ENCODE measurements around the gene MBNL2. TPM values are rescaled to one million over a fixed set of nuclear protein-coding genes. Genes with fewer than 3 reads are reported as not detected.
A peak's percentile ranks its signal among the peaks of the same experiment; 100 is the strongest.

Gene MBNL2
- polyA plus RNA-seq, 4 donors = 12.1 to 31.2 (median 13.2) TPM

DNA sequence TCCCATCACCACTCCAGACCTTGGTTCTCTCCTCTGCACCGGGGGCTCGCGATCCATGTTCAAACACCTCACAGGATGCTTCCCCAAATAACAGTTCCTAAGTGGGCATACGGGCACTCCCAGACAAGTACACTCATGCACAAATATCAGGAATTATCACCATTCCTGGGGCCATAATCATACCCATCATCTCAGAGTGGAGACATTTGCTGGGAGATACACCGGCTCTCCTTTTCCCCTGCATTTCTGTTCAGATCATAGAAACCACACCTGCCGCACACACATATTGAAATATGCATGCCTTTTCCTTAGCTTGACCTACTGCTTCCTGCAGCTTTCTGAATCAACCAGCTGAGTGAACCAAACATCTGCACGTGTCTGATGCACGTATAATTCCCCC, 33.9 kb upstream of the MBNL2 start:
- H3K9me3 ChIP-seq (ENCODE audit: control insufficient read depth in 2 of 2, insufficient read depth in 1 of 2, low read depth in 1 of 2, low read length in 1 of 2) = peaks cover 0 to 5% of the 10 kb centered on the region in 2 donors
- no peak overlapping the region for H3K4me3 ChIP-seq (ENCODE audit: low read depth in 1 of 3, low read length in 3 of 3)
- H3K27ac ChIP-seq (ENCODE audit: low read depth in 1 of 3, low read length in 2 of 3) = no peak overlapping the region
- 72 to 84% (median 84%) methylated on average over 8 of the region's 8 CpGs for WGBS, 3 donors
- DNase-seq = no peak
- peaks cover 0 to 5% (median 0%) of the 10 kb centered on the region in 3 donors for H3K4me1 ChIP-seq (ENCODE audit: control insufficient read depth in 3 of 3, insufficient read depth in 2 of 3, low read depth in 1 of 3, low read length in 2 of 3)
- no peaks in the 10 kb centered on the region for H3K27me3 ChIP-seq (ENCODE audit: control insufficient read depth in 3 of 3, insufficient read depth in 3 of 3, low read length in 3 of 3)
- no peaks in the 10 kb centered on the region for H3K36me3 ChIP-seq (ENCODE audit: control insufficient read depth in 3 of 3, insufficient read depth in 2 of 3, low read depth in 1 of 3, low read length in 3 of 3)
- no peak for FAIRE-seq

GRCh38 chr13:97189928-97190327, 32.2 kb upstream of the MBNL2 start:
- FAIRE-seq = no peak
- H3K4me3 ChIP-seq (ENCODE audit: low read depth in 1 of 3, low read length in 3 of 3) = no peak overlapping the region
- H3K9me3 ChIP-seq (ENCODE audit: control insufficient read depth in 2 of 2, insufficient read depth in 1 of 2, low read depth in 1 of 2, low read length in 1 of 2) = peaks cover 0 to 5% of the 10 kb centered on the region in 2 donors
- no peak overlapping the region for H3K27ac ChIP-seq (ENCODE audit: low read depth in 1 of 3, low read length in 2 of 3)
- 80 to 90% (median 80%) methylated on average over 10 of the region's 10 CpGs for WGBS, 3 donors
- H3K4me1 ChIP-seq (ENCODE audit: control insufficient read depth in 3 of 3, insufficient read depth in 2 of 3, low read depth in 1 of 3, low read length in 2 of 3) = peaks cover 0 to 5% (median 0%) of the 10 kb centered on the region in 3 donors
- H3K27me3 ChIP-seq (ENCODE audit: control insufficient read depth in 3 of 3, insufficient read depth in 3 of 3, low read length in 3 of 3) = no peaks in the 10 kb centered on the region
- DNase-seq = no peak
- no peaks in the 10 kb centered on the region for H3K36me3 ChIP-seq (ENCODE audit: control insufficient read depth in 3 of 3, insufficient read depth in 2 of 3, low read depth in 1 of 3, low read length in 3 of 3)

GRCh38 chr13:97191142-97191541, 31.0 kb upstream of the MBNL2 start:
- FAIRE-seq (no peak), DNase-seq (peak; percentile 55 to 56)
- Histone ChIP-seq H3K36me3 (ENCODE audit: control insufficient read depth in 3 of 3, insufficient read depth in 2 of 3, low read depth in 1 of 3, low read length in 3 of 3) (no peaks in the 10 kb centered on the region), H3K9me3 (ENCODE audit: control insufficient read depth in 2 of 2, insufficient read depth in 1 of 2, low read depth in 1 of 2, low read length in 1 of 2) (no peaks in the 10 kb centered on the region), H3K4me1 (ENCODE audit: control insufficient read depth in 3 of 3, insufficient read depth in 2 of 3, low read depth in 1 of 3, low read length in 2 of 3) (peaks cover 0 to 5% (median 0%) of the 10 kb centered on the region in 3 donors), H3K27me3 (ENCODE audit: control insufficient read depth in 3 of 3, insufficient read depth in 3 of 3, low read length in 3 of 3) (no peaks in the 10 kb centered on the region), H3K27ac (ENCODE audit: low read depth in 1 of 3, low read length in 2 of 3) (no peak overlapping the region), H3K4me3 (ENCODE audit: low read depth in 1 of 3, low read length in 3 of 3) (no peak overlapping the region)
- 36 to 66% (median 49%) methylated on average over 7 of the region's 7 CpGs for WGBS, 3 donors

DNA sequence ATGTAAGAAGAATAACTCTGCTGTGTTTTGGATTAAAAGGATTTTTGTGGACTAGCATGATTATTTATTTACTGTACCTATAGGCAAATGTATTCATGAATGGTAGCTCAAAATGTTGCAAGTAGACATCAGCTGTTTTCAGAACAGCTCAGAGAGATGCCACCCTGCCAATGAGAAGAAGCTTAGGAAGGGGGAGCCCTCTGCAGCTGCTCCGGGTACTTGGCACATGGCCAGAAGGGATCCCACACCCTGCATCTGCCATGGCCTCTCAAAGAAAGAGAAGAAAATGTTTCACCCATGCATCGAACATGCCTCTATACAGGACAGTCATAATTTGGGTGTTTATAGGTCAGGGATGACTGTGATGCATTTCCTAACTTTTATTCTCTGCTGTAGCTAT, 30.5 kb upstream of the MBNL2 start:
- no peak for FAIRE-seq
- Histone ChIP-seq H3K27ac (ENCODE audit: low read depth in 1 of 3, low read length in 2 of 3) (no peak overlapping the region), H3K27me3 (ENCODE audit: control insufficient read depth in 3 of 3, insufficient read depth in 3 of 3, low read length in 3 of 3) (no peaks in the 10 kb centered on the region), H3K9me3 (ENCODE audit: control insufficient read depth in 2 of 2, insufficient read depth in 1 of 2, low read depth in 1 of 2, low read length in 1 of 2) (no peaks in the 10 kb centered on the region), H3K4me1 (ENCODE audit: control insufficient read depth in 3 of 3, insufficient read depth in 2 of 3, low read depth in 1 of 3, low read length in 2 of 3) (peaks cover 0 to 5% (median 0%) of the 10 kb centered on the region in 3 donors), H3K4me3 (ENCODE audit: low read depth in 1 of 3, low read length in 3 of 3) (no peak overlapping the region), H3K36me3 (ENCODE audit: control insufficient read depth in 3 of 3, insufficient read depth in 2 of 3, low read depth in 1 of 3, low read length in 3 of 3) (no peaks in the 10 kb centered on the region)
- peak in 1 of 2 donors; percentile 8 for DNase-seq
- 37 to 46% (median 46%) methylated on average over 2 of the region's 2 CpGs for WGBS, 3 donors

DNA sequence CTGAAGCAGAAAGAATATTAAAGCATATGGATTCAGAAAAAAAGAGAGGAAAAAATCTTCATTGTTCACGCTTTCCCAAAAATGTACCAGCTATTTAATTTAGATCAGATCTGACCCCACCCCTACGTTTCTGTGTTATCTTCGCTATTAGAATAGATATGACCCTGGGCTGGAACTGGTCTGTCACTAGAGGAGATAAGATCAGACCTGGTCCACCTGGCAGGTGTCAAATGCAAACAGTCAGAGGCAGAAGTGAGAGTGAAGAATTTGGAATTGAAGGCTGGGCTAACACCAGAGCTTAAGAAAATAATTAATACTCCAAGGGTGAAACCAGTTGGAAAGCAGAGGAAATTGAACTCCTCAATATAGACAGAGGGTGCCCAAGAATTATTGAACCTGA, 30.0 kb upstream of the MBNL2 start:
- Histone ChIP-seq H3K36me3 (ENCODE audit: control insufficient read depth in 3 of 3, insufficient read depth in 2 of 3, low read depth in 1 of 3, low read length in 3 of 3) (no peaks in the 10 kb centered on the region), H3K9me3 (ENCODE audit: control insufficient read depth in 2 of 2, insufficient read depth in 1 of 2, low read depth in 1 of 2, low read length in 1 of 2) (no peaks in the 10 kb centered on the region), H3K4me1 (ENCODE audit: control insufficient read depth in 3 of 3, insufficient read depth in 2 of 3, low read depth in 1 of 3, low read length in 2 of 3) (peaks cover 0 to 5% (median 0%) of the 10 kb centered on the region in 3 donors), H3K4me3 (ENCODE audit: low read depth in 1 of 3, low read length in 3 of 3) (no peak overlapping the region), H3K27ac (ENCODE audit: low read depth in 1 of 3, low read length in 2 of 3) (no peak overlapping the region), H3K27me3 (ENCODE audit: control insufficient read depth in 3 of 3, insufficient read depth in 3 of 3, low read length in 3 of 3) (no peaks in the 10 kb centered on the region)
- FAIRE-seq = no peak
- DNase-seq = no peak
- 18 to 72% (median 43%) methylated on average over 3 of the region's 3 CpGs for WGBS, 3 donors

- H3K27me3 ChIP-seq (ENCODE audit: control insufficient read depth in 3 of 3, insufficient read depth in 3 of 3, low read length in 3 of 3) = no peaks in the 10 kb centered on the region
- WGBS, 3 donors = 79 to 87% (median 87%) methylated on average over 5 of the region's 5 CpGs
- no peak overlapping the region for H3K27ac ChIP-seq (ENCODE audit: low read depth in 1 of 3, low read length in 2 of 3)
- FAIRE-seq (no peak), DNase-seq (no peak)
- H3K4me1 ChIP-seq (ENCODE audit: control insufficient read depth in 3 of 3, insufficient read depth in 2 of 3, low read depth in 1 of 3, low read length in 2 of 3) = peaks cover 0 to 5% (median 0%) of the 10 kb centered on the region in 3 donors
- no peak overlapping the region for H3K4me3 ChIP-seq (ENCODE audit: low read depth in 1 of 3, low read length in 3 of 3)
- H3K9me3 ChIP-seq (ENCODE audit: control insufficient read depth in 2 of 2, insufficient read depth in 1 of 2, low read depth in 1 of 2, low read length in 1 of 2) = no peaks in the 10 kb centered on the region
- H3K36me3 ChIP-seq (ENCODE audit: control insufficient read depth in 3 of 3, insufficient read depth in 2 of 3, low read depth in 1 of 3, low read length in 3 of 3) = no peaks in the 10 kb centered on the region
Observed at GRCh38 chr13:97193577-97193976, 28.6 kb upstream of the MBNL2 start.

DNA sequence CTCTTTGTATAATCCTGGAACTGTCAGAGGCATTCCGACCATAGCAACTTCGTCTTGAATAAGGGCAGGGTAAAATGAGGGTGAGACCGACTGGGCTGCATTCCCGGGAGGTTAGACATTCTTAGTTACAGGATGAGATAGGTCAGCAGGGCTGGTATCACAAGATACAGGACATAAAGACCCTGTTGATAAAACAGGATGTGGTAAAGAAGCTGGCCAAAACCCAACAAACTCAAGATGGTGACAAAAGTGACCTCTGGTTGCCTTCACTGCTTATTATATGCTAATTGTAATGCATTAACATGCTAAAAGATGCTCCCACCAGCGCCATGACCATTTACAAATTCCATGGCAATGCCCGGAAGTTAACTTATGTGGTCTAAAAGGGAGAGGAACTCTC, 27.7 kb upstream of the MBNL2 start:
- 76 to 93% (median 78%) methylated on average over 6 of the region's 6 CpGs for WGBS, 3 donors
- no peak overlapping the region for H3K4me3 ChIP-seq (ENCODE audit: low read depth in 1 of 3, low read length in 3 of 3)
- no peak overlapping the region for H3K27ac ChIP-seq (ENCODE audit: low read depth in 1 of 3, low read length in 2 of 3)
- H3K36me3 ChIP-seq (ENCODE audit: control insufficient read depth in 3 of 3, insufficient read depth in 2 of 3, low read depth in 1 of 3, low read length in 3 of 3) = no peaks in the 10 kb centered on the region
- DNase-seq (no peak), FAIRE-seq (no peak)
- no peaks in the 10 kb centered on the region for H3K9me3 ChIP-seq (ENCODE audit: control insufficient read depth in 2 of 2, insufficient read depth in 1 of 2, low read depth in 1 of 2, low read length in 1 of 2)
- H3K27me3 ChIP-seq (ENCODE audit: control insufficient read depth in 3 of 3, insufficient read depth in 3 of 3, low read length in 3 of 3) = no peaks in the 10 kb centered on the region
- H3K4me1 ChIP-seq (ENCODE audit: control insufficient read depth in 3 of 3, insufficient read depth in 2 of 3, low read depth in 1 of 3, low read length in 2 of 3) = peaks cover 0 to 5% (median 0%) of the 10 kb centered on the region in 3 donors

- H3K4me1 ChIP-seq (ENCODE audit: control insufficient read depth in 3 of 3, insufficient read depth in 2 of 3, low read depth in 1 of 3, low read length in 2 of 3) = peaks cover 0 to 3% (median 0%) of the 10 kb centered on the region in 3 donors
- no peaks in the 10 kb centered on the region for H3K36me3 ChIP-seq (ENCODE audit: control insufficient read depth in 3 of 3, insufficient read depth in 2 of 3, low read depth in 1 of 3, low read length in 3 of 3)
- WGBS, 3 donors = 88 to 92% (median 89%) methylated on average over 4 of the region's 4 CpGs
- FAIRE-seq (no peak), DNase-seq (no peak)
- H3K27ac ChIP-seq (ENCODE audit: low read depth in 1 of 3, low read length in 2 of 3) = no peak overlapping the region
- H3K27me3 ChIP-seq (ENCODE audit: control insufficient read depth in 3 of 3, insufficient read depth in 3 of 3, low read length in 3 of 3) = no peaks in the 10 kb centered on the region
- H3K4me3 ChIP-seq (ENCODE audit: low read depth in 1 of 3, low read length in 3 of 3) = no peak overlapping the region
- H3K9me3 ChIP-seq (ENCODE audit: control insufficient read depth in 2 of 2, insufficient read depth in 1 of 2, low read depth in 1 of 2, low read length in 1 of 2) = no peaks in the 10 kb centered on the region
Observed at GRCh38 chr13:97196340-97196739, 25.8 kb upstream of the MBNL2 start.

GRCh38 chr13:97198753-97199152, 23.4 kb upstream of the MBNL2 start:
- 78 to 98% (median 89%) methylated on average over 2 of the region's 2 CpGs for WGBS, 3 donors
- no peaks in the 10 kb centered on the region for H3K9me3 ChIP-seq (ENCODE audit: control insufficient read depth in 2 of 2, insufficient read depth in 1 of 2, low read depth in 1 of 2, low read length in 1 of 2)
- DNase-seq (no peak), FAIRE-seq (no peak)
- no peaks in the 10 kb centered on the region for H3K36me3 ChIP-seq (ENCODE audit: control insufficient read depth in 3 of 3, insufficient read depth in 2 of 3, low read depth in 1 of 3, low read length in 3 of 3)
- no peak overlapping the region for H3K4me3 ChIP-seq (ENCODE audit: low read depth in 1 of 3, low read length in 3 of 3)
- no peaks in the 10 kb centered on the region for H3K27me3 ChIP-seq (ENCODE audit: control insufficient read depth in 3 of 3, insufficient read depth in 3 of 3, low read length in 3 of 3)
- no peaks in the 10 kb centered on the region for H3K4me1 ChIP-seq (ENCODE audit: control insufficient read depth in 3 of 3, insufficient read depth in 2 of 3, low read depth in 1 of 3, low read length in 2 of 3)
- H3K27ac ChIP-seq (ENCODE audit: low read depth in 1 of 3, low read length in 2 of 3) = no peak overlapping the region
